HEK293T (cell line): Measurements from ENCODE around the gene MYD88.

Experiments used
- CTCF ChIA-PET: fragments of 350-600 bp; formaldehyde crosslinking; extraction: SDS; loops from one replicate; lab custom pipeline; 2021; ENCODE audit warnings: antibody characterized with exemption, inconsistent platforms; lab: Yijun Ruan, JAX
- POLR2A ChIA-PET: fragments of 350-600 bp; formaldehyde crosslinking; extraction: SDS; loops from one replicate; lab custom pipeline; 2020; ENCODE audit warnings: antibody characterized with exemption, inconsistent platforms; lab: Yijun Ruan, JAX
- DNase-seq: peaks from one replicate; pipeline ENCODE4 v3.0.0; 2012; ENCODE audit warnings: mixed read lengths; ENCODE audit errors: extremely low spot score
- ARNT ChIP-seq: fragments of 450-650 bp; IDR thresholded peaks from 2 replicates; pipeline ENCODE4 v1.6.1; 2017; ENCODE audit warnings: mild to moderate bottlenecking
- BHLHE40 ChIP-seq: fragments of 450-650 bp; IDR thresholded peaks from 2 replicates; pipeline ENCODE4 v1.6.1; 2016; ENCODE audit warnings: mild to moderate bottlenecking, moderate library complexity, borderline replicate concordance
- CTBP1 ChIP-seq: fragments of 450-650 bp; IDR thresholded peaks from 2 replicates; pipeline ENCODE4 v1.6.1; 2016; ENCODE audit warnings: borderline replicate concordance
- ELF4 ChIP-seq: fragments of 450-650 bp; IDR thresholded peaks from 2 replicates; pipeline ENCODE4 v1.6.1; 2017; ENCODE audit warnings: antibody characterized with exemption
- FOXA1 ChIP-seq: fragments of 450-650 bp; IDR thresholded peaks from 2 replicates; pipeline ENCODE4 v1.6.1; 2016; ENCODE audit warnings: mild to moderate bottlenecking
- FOXK2 ChIP-seq: fragments of 450-650 bp; IDR thresholded peaks from 2 replicates; pipeline ENCODE4 v1.6.1; 2016; ENCODE audit warnings: mild to moderate bottlenecking
- FOXM1 ChIP-seq: fragments of 450-650 bp; IDR thresholded peaks from 2 replicates; pipeline ENCODE4 v1.6.1; 2017; ENCODE audit warnings: mild to moderate bottlenecking, borderline replicate concordance
- HDGF ChIP-seq: fragments of 450-650 bp; IDR thresholded peaks from 2 replicates; pipeline ENCODE4 v1.6.1; 2017; ENCODE audit warnings: antibody characterized with exemption, borderline replicate concordance
- L3MBTL2 ChIP-seq: fragments of 450-650 bp; conservative IDR thresholded peaks from 2 replicates; pipeline ENCODE4 v1.6.1; 2016; ENCODE audit warnings: mild to moderate bottlenecking
- LEF1 ChIP-seq: fragments of 450-650 bp; IDR thresholded peaks from 2 replicates; pipeline ENCODE4 v1.6.1; 2017; ENCODE audit warnings: mild to moderate bottlenecking, borderline replicate concordance
- NFRKB ChIP-seq: fragments of 450-650 bp; IDR thresholded peaks from 2 replicates; pipeline ENCODE4 v1.6.1; 2016; ENCODE audit warnings: mild to moderate bottlenecking, moderate library complexity
- SP1 ChIP-seq: fragments of 450-650 bp; IDR thresholded peaks from 2 replicates; pipeline ENCODE4 v1.6.1; 2017
- SUZ12 ChIP-seq: fragments of 450-650 bp; IDR thresholded peaks from 2 replicates; pipeline ENCODE4 v1.6.1; 2016; ENCODE audit warnings: mild to moderate bottlenecking
- TARDBP ChIP-seq: fragments of 450-650 bp; IDR thresholded peaks from 2 replicates; pipeline ENCODE4 v1.6.1; 2016
- ZNF384 ChIP-seq: fragments of 450-650 bp; IDR thresholded peaks from 2 replicates; pipeline ENCODE4 v1.6.1; 2016
- TF ChIP-seq, protein P1 (sequence below): fragments of 450-650 bp; IDR thresholded peaks from 2 replicates; pipeline ENCODE4 v1.6.1; 2016

Gene MYD88

DNA sequence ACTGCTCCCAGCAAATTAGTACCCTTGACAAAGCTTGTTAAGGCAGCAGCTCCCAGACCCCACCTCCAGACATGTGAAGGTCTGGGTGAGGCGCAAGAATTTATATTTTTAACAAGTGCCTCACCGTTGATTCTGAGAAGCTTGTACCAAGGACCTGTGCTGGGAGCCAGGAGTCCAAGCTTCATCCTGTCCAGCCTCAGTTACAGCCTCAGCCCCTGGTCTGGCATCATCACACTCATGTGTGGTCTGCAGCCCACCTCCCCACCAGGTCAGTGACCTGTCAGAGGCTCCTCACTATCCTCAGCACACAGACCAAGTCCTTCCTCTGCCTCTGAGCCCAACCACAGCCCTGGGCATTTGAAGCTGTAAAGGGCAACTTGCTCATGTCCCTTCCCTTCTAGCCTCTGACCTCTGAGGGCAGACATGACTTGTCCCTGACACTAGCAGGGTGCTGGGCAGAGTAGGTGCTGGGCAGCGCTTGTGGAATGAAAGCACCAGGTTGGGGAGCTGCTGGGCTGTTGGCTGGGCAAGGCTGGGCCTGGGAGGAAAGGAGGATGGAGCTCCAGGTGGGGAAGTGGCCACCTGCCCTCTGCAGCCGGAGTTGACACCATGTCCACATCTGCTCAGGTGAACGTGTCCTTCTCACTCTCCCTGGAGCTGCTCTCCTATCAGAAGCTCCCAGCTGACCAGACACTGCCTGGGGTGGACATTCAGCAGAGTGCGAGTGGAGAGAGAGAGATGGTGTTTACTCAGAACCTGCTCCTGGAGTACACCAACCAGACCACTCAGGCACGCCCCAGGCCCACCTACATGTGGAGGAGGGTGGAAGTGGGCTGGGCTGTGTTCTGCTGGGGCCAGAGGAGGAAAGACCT, 18.4 kb upstream of the MYD88 start:
- DNase-seq, result no peak
- CTCF ChIA-PET, result no interaction called here
- POLR2A ChIA-PET, result interaction anchor here (1.5 to 2.0 kb wide), 2 partner anchors 17 to 45 kb away, joined by 5 to 7 read pairs; partner anchors contain the start of genes ACAA1 and OXSR1
- no peak for TF ChIP-seq SP1
- no peak for TF ChIP-seq HDGF
- no peak for TF ChIP-seq CTBP1
- no peak for TF ChIP-seq FOXA1
- TF ChIP-seq L3MBTL2, result no peak
- no peak for TF ChIP-seq ARNT
- no peak for TF ChIP-seq SUZ12
- no peak for TF ChIP-seq ELF4
- TF ChIP-seq BHLHE40, result no peak
- TF ChIP-seq LEF1, result no peak
- TF ChIP-seq ZNF384, result no peak
- TF ChIP-seq TARDBP, result no peak
- TF ChIP-seq FOXK2, result no peak
- TF ChIP-seq, protein P1, sequence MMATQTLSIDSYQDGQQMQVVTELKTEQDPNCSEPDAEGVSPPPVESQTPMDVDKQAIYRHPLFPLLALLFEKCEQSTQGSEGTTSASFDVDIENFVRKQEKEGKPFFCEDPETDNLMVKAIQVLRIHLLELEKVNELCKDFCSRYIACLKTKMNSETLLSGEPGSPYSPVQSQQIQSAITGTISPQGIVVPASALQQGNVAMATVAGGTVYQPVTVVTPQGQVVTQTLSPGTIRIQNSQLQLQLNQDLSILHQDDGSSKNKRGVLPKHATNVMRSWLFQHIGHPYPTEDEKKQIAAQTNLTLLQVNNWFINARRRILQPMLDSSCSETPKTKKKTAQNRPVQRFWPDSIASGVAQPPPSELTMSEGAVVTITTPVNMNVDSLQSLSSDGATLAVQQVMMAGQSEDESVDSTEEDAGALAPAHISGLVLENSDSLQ, result no peak
- TF ChIP-seq NFRKB, result no peak
- TF ChIP-seq FOXM1, result no peak

DNA sequence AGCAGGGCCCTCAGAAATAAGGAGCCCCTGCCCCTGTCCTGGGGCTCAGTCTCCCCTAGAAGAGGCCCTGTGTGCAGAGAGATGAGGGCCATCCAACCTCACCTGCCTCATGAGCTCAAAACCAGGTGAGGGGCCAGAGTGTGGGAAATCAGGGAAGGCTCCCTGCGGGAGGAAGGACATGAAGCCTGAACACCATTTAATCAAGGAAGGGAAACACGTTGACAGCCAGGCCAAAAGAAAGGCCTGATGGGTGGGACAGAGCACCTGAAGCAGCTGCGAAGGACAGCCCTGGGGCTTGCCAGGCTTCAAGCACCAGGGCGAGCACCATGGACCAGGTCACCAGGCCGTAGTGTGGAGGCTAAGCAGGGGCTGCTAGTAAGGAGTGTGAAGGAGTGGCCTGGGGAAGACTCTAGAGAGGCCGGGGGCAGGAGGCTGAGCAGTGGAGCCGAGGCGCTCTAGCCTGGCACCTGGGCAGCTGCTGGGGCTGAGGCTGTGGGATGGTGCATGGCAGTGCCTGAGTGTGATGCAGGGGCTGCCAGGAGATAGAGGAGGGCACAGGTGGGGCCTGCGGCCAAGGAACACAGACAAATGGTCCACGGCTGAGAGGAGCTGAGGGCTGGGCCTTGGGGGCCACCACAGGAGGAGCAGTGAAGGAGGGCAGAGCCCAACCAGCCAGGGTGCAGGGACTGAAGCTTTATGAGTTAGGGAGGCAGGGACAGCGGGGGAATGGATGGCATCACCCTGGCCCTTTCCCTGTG, 17.6 kb upstream of the MYD88 start:
- ChIA-PET CTCF (no interaction called here), POLR2A (interaction anchor here (0.8 to 1.5 kb wide), 2 partner anchors 12 to 16 kb away, joined by 3 to 5 read pairs; partner anchors contain the start of gene ACAA1)
- TF ChIP-seq FOXK2 (no peak), FOXM1 (no peak), CTBP1 (no peak), HDGF (no peak), ARNT (no peak), LEF1 (no peak), TARDBP (no peak), ELF4 (no peak), ZNF384 (no peak), L3MBTL2 (no peak)
- TF ChIP-seq, protein P1, result no peak
- DNase-seq, result no peak

DNA sequence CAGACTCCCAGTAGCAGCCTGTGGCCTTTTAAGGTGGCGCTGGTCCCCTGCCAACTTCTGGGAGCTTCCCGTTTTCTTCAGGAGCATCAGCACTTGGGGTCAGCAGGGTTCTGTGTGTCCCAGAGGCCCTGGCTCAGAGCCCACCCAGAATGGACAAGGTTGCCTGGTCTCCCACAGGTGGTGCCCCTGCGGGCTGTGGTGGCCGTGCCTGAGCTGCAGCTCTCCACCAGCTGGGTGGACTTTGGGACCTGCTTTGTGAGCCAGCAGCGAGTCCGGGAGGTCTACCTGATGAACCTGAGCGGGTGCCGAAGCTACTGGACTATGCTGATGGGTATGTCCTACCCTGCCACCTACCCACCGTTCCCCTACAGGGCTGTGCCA, 17.0 kb upstream of the MYD88 start:
- TF ChIP-seq NFRKB (no peak), SP1 (no peak), BHLHE40 (no peak)
- POLR2A ChIA-PET, result interaction anchor here (0.8 kb wide), 1 partner anchor 12 kb away, joined by 3 read pairs; no protein-coding TSS in a partner anchor
- DNase-seq, result no peak
- CTCF ChIA-PET, result no interaction called here

DNA sequence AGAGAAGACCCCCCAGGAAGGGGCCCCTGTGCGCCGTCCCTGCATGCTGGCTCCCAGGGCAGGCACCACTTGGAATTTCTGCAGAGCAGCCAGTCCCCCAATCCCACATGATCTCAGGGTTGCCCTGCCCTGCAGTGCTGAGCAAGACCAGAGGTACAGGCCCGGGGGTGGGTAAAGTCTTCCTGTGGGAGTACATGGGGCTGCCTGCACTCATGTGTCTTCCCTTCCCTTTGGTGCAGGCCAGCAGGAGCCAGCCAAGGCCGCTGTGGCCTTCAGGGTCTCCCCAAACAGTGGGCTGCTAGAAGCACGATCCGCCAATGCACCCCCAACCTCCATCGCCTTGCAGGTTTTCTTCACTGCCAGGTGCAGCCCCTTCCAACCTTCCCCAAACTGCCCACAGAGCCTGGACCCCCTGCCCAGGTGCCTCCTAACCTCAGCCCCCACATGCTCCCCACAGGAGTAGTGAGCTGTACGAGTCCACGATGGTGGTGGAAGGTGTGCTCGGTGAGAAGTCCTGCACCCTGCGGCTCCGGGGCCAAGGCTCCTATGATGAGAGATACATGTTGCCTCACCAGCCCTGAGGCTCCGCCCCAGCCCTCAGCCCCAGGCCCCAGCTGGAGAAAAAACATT, 16.5 kb upstream of the MYD88 start:
- no peak for DNase-seq
- ChIA-PET CTCF (no interaction called here), POLR2A (interaction anchor here (0.8 kb wide), 1 partner anchor 11 kb away, joined by 3 read pairs; no protein-coding TSS in a partner anchor)
- no peak for TF ChIP-seq SP1
- TF ChIP-seq L3MBTL2, result no peak
- no peak for TF ChIP-seq LEF1
- TF ChIP-seq NFRKB, result no peak
- no peak for TF ChIP-seq ELF4
- TF ChIP-seq BHLHE40, result no peak
- TF ChIP-seq CTBP1, result no peak
- no peak for TF ChIP-seq SUZ12
- no peak for TF ChIP-seq TARDBP
- TF ChIP-seq, protein P1, result no peak
- TF ChIP-seq ZNF384, result no peak
- TF ChIP-seq ARNT, result no peak
- TF ChIP-seq FOXA1, result no peak
- no peak for TF ChIP-seq HDGF
- no peak for TF ChIP-seq FOXM1
- no peak for TF ChIP-seq FOXK2

DNA sequence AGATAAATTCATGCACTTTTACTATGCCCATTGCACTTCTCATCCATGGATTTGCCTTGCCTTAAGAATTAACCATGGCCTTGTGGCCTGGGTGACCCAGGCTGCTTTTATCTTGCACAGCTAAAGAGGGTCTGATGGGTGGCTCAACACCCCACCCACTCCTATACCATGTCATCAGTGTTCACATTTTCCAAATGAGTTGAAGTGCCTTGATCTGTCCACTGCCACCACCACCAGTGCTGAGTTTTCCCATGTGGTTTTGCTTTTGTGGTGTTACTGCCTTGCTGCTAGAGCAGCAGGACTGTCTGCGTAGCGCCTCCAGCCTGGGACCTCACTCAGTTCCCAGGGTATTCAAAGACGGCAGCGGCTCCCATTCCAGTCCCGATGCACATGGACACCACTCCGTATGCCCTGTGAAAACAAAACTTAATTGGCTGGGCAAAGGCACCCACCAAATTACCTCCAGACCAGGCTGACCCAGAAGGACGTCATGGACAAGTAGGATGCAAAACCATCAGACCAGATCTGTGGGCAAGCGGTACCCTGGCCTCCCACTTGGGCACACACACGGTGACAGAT, 15.7 kb upstream of the MYD88 start:
- CTCF ChIA-PET, result no interaction called here
- POLR2A ChIA-PET, result no interaction called here
- TF ChIP-seq NFRKB (no peak), L3MBTL2 (no peak), ELF4 (no peak), FOXM1 (no peak), FOXA1 (no peak), SUZ12 (no peak), CTBP1 (no peak), ZNF384 (no peak), LEF1 (no peak), SP1 (no peak), BHLHE40 (no peak), ARNT (no peak), HDGF (no peak), TARDBP (no peak), FOXK2 (no peak)
- TF ChIP-seq, protein P1, result no peak
- DNase-seq, result no peak
